DOHH2 (cell line): Measurements from ENCODE around the gene ZNFX1.

Experiments used
- CTCF ChIP-seq: fragments of 200-600 bp; sonication (generic); IDR thresholded peaks from one replicate; pipeline ENCODE4 v1.5.1; 2014; ENCODE audit warnings: antibody characterized with exemption, mild to moderate bottlenecking, low read depth, low read length; ENCODE audit not compliant: poor library complexity, severe bottlenecking
- EZH2phosphoT487 ChIP-seq: fragments of 200-600 bp; sonication (generic); IDR thresholded peaks from 2 replicates; pipeline ENCODE4 v1.6.1; 2017; ENCODE audit warnings: borderline replicate concordance, mild to moderate bottlenecking, antibody characterized with exemption, low read length, moderate library complexity, mixed read lengths

- no peak for TF ChIP-seq CTCF
- TF ChIP-seq EZH2phosphoT487: no peak
Observed at GRCh38 chr20:49275636-49276035, 2.2 kb downstream of the ZNFX1 start.
